ENCODE data around the gene PRKAR1A. TPM values are rescaled to one million over a fixed set of nuclear protein-coding genes. Genes with fewer than 3 reads are reported as not detected.

PRKAR1A gene
- total and polyA plus RNA-seq, 2 of the 8 experiments (the other 6 are each of a cell fraction or from before 2014, with no cell fraction given) = 39.3 to 149 TPM

- Histone ChIP-seq H4K5ac (ENCODE audit: insufficient read length, low read depth, low read length) (no peak overlapping the region), H2BK12ac (ENCODE audit: low read depth, low read length) (no peak overlapping the region), H3K27ac (ENCODE audit: low read depth, low read length) (no peak overlapping the region), H3K79me1 (ENCODE audit: low read depth, low read length) (no peaks in the 10 kb centered on the region), H3K4me1 (replicated peaks in 1 of 4; ENCODE audit: control insufficient read depth in 3 of 4, insufficient read depth in 4 of 4, low read length in 3 of 4) (no peaks in the 10 kb centered on the region), H4K8ac (ENCODE audit: extremely low read depth, insufficient read depth, low read length) (no peak overlapping the region), H2BK15ac (ENCODE audit: low read length) (no peak overlapping the region), H2BK20ac (ENCODE audit: low read length) (no peak overlapping the region), H2BK5ac (ENCODE audit: low read depth, low read length) (no peak overlapping the region), H4K91ac (replicated peaks; ENCODE audit: insufficient read length, low read length) (no peak overlapping the region), H3K9ac (replicated peaks in 1 of 4; ENCODE audit: extremely low read depth in 1 of 4, low read depth in 3 of 4, low read length in 3 of 4) (no peak overlapping the region), H3K4me2 (ENCODE audit: insufficient read depth in 1 of 2, low read depth in 2 of 2, low read length in 2 of 2) (no peak overlapping the region), H3K4me3 (ENCODE audit: extremely low read depth in 1 of 4, insufficient read depth in 2 of 4, low read depth in 3 of 4, low read length in 4 of 4) (no peak overlapping the region), H3K27me3 (replicated peaks in 1 of 4; ENCODE audit: control insufficient read depth in 3 of 4, extremely low read depth in 1 of 4, insufficient read depth in 3 of 4, low read length in 3 of 4) (no peaks in the 10 kb centered on the region), H2AK5ac (ENCODE audit: low read depth, low read length) (no peak overlapping the region), H3K23ac (ENCODE audit: insufficient read length) (no peak overlapping the region), H3K9me3 (ENCODE audit: insufficient read depth in 2 of 2, low read depth in 1 of 2, low read length in 1 of 2) (no peaks in the 10 kb centered on the region), H3K14ac (ENCODE audit: insufficient read length) (no peak overlapping the region), H3K36me3 (ENCODE audit: control insufficient read depth in 2 of 4, insufficient read depth in 4 of 4, low read length in 3 of 4) (no peaks in the 10 kb centered on the region), H3K79me2 (ENCODE audit: control insufficient read depth in 1 of 2, insufficient read depth in 2 of 2, low read length in 2 of 2) (no peaks in the 10 kb centered on the region), H2AFZ (ENCODE audit: low read length) (no peak overlapping the region), H3K18ac (ENCODE audit: extremely low read depth, low read length) (no peak overlapping the region), H4K20me1 (replicated peaks in 1 of 2; ENCODE audit: control insufficient read depth in 1 of 2, insufficient read depth in 2 of 2, low read length in 2 of 2) (no peaks in the 10 kb centered on the region), H2BK120ac (replicated peaks; ENCODE audit: low read depth, low read length) (no peak overlapping the region), H3K56ac (replicated peaks; ENCODE audit: insufficient read length, low read depth, low read length) (no peak overlapping the region), H3K23me2 (ENCODE audit: low read depth, low read length) (no peaks in the 10 kb centered on the region), H3K4ac (replicated peaks; ENCODE audit: insufficient read length, low read depth, low read length) (no peak overlapping the region)
- POLR2A ChIA-PET (ENCODE audit: partially characterized antibody) = interaction anchor here (1.1 to 1.2 kb wide), 2 partner anchors 10 kb away, joined by 3 read pairs; no protein-coding TSS in a partner anchor
- DNase-seq (ENCODE audit: low read depth in 1 of 2, low spot score in 2 of 2) (no peak), FAIRE-seq (no peak)
- CTCF ChIA-PET (ENCODE audit: partially characterized antibody) = interaction anchor here (1.0 to 2.8 kb wide), 5 partner anchors 10 to 68 kb away, joined by 3 to 8 read pairs (median 3); no protein-coding TSS in a partner anchor
- 83% methylated on average over 3 of the region's 3 CpGs; no CpG with 5 or more reads in 1 of the 2 experiments for WGBS, 2 experiments (ENCODE audit: extremely low coverage in 1 of 2, insufficient coverage in 1 of 2, insufficient read length in 1 of 2, insufficient replicate concordance in 2 of 2, low coverage in 1 of 2, low lambda C conversion rate in 2 of 2, missing lambda C conversion rate in 1 of 2)
- TF ChIP-seq GABPA (IDR thresholded peaks at IDR 0.05; ENCODE audit: borderline replicate concordance, insufficient read depth, low read length) (no peak), YY1 (IDR thresholded peaks at IDR 0.05; ENCODE audit: low read depth, low read length) (no peak), ATF2 (IDR thresholded peaks at IDR 0.05; ENCODE audit: low read length) (no peak), SIX5 (IDR thresholded peaks at IDR 0.05; ENCODE audit: low read depth, low read length) (no peak), HDAC2 (IDR thresholded peaks at IDR 0.05; ENCODE audit: borderline replicate concordance in 1 of 2, low read depth in 2 of 2, low read length in 2 of 2) (no peak), USF2 (IDR thresholded peaks at IDR 0.05; ENCODE audit: low read length) (no peak), EZH2 (IDR thresholded peaks at IDR 0.05; ENCODE audit: low read depth, low read length, severe bottlenecking) (no peak), BACH1 (IDR thresholded peaks at IDR 0.05; ENCODE audit: low read length) (no peak), TCF12 (IDR thresholded peaks at IDR 0.05; ENCODE audit: low read depth, low read length) (no peak)
Measured at GRCh38 chr17:68565661-68566441, 53.6 kb downstream of the PRKAR1A start.
